H1 (cell line): Measurements from ENCODE around the gene SCYL2. TPM values are rescaled to one million over a fixed set of nuclear protein-coding genes. Genes with fewer than 3 reads are reported as not detected.

Source experiments
- NANOG ChIP-seq: IDR thresholded peaks from 2 replicates; pipeline ENCODE4 v1.6.1; 2011; ENCODE audit warnings: low read length, low read depth, mild to moderate bottlenecking, inconsistent platforms; ENCODE audit not compliant: insufficient read depth, poor library complexity, severe bottlenecking
- RAD21 ChIP-seq, 2 experiments: IDR thresholded peaks in 1 of 2; conservative IDR thresholded peaks in 1 of 2; 2 replicates each; pipeline ENCODE4 v1.6.1; 2011; ENCODE audit warnings: low read depth in 2 of 2, low read length in 2 of 2, improper control_type of control experiment in 1 of 2, inconsistent platforms in 1 of 2, mild to moderate bottlenecking in 1 of 2, moderate library complexity in 1 of 2
- polyA plus RNA-seq, 7 experiments: library from polyadenylated mRNA; depleted of rRNA in 3 of 7; stranded (reverse) in 5 of 7; unstranded in 2 of 7; fragments of >200 nt in 5 of 7; fragments of 200-250 nt in 2 of 7; gene quantifications; 1 replicate in 5 of 7; 2 replicates in 1 of 7; 4 replicates in 1 of 7; pipeline versions ENCODE4 v1.2.1 to v1.2.3, GENCODE V29; 2011 to 2013; ENCODE audit warnings: missing spikeins in 2 of 7, mixed read lengths in 2 of 7
- total RNA-seq: library from RNA; stranded (reverse); fragmentation: NEBNext Ultra II Directional; extraction: Animal tissue kit (Norgen Biotek cat#: 25700); gene quantifications from 2 replicates; pipeline ENCODE4 v1.2.1, GENCODE V29; 2021

The SCYL2 gene
- total and polyA plus RNA-seq, 2 of the 8 experiments (the other 6 are each of a cell fraction or from before 2014, with no cell fraction given) = 8.9 to 48.7 TPM

DNA sequence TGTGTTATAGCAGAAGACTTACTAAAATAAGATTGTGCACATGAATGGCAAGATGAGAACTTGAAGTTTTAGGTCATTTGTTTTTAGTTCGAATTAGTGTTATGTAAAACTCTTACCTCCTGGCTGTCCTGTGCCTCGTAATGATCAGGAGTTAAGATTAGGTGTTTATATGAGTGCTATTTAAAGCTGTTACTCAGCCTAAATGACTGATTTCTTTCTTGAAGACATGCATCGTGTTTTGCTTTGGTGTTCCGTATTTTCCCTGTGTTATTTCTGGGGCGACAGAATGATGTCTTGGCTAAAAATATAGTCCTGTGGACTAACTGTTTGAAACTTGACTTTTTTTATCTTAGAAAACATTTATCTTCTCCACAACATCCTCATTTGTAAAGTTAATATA is 22.1 kb downstream of the SCYL2 start (continued):
- TF ChIP-seq NANOG (no peak), RAD21 (IDR thresholded peaks at IDR 0.05 in 1 of 2, conservative IDR thresholded peaks at IDR 0.05 in 1 of 2; ENCODE audit: low read depth in 2 of 2, low read length in 2 of 2) (no peak)
